NCI-H2196 (cell line): ENCODE data around the gene ZMIZ1.
"Not testable (repeated sequence)": the region's sequence is repeated elsewhere in the genome, so short reads cannot be mapped to it uniquely, and the experiment has no call there.

Experiments used
- DNase-seq: peaks from one replicate; lab custom pipeline; 2025; ENCODE audit not compliant: unreplicated experiment; lab: John Stamatoyannopoulos, UW

The ZMIZ1 gene

DNA sequence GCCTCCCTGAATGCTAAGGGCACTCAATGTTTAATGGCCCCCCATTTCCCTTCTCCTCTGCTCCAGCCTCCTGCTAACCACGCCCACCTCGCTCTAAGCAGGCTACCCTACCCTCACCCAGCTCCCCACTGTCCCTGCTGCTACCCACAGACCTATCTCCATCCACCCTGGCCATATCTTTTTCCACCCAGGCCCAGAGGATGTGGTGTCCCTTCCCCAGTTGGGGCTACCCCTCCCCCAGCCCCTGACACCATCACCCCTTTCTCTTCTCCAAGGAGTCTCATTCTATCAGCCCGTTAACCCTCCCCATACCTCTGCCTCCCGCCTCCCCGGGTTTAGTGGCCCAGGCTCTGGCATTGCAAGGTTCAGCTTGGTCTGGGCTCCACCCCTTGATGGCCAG, 249.6 kb downstream of the ZMIZ1 start:
- no peak for DNase-seq

DNA sequence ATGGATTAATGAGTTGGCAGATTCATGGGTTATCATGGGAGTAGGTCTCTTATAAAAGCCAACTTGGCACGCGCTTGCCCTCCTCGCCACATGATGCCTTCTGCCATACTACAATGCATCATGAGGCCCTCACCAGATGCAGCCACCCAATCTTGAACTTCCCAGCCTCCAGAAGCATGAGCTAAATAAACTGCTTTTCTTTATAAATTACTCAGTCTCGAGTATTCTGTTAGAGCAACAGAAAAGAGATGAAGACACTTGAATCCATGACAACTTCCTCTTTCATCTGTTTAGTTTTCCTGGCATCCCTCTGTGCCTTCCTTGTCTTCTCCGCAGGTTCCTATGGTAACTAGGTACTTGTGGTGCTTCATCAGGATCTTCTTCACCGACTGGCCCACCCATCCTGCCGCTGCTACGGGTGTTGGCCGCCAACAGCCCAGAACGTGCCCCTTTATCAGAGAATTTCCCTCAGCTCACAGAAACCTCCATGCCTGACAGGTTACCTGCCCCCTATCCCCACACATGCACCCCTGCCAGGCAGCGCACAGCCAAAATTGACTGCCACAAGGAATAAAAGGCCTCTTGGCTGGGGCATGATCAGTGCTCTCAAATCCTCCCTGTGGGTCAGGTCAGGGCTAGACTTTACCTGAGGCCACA, 250.5 kb downstream of the ZMIZ1 start:
- no peak for DNase-seq

DNA sequence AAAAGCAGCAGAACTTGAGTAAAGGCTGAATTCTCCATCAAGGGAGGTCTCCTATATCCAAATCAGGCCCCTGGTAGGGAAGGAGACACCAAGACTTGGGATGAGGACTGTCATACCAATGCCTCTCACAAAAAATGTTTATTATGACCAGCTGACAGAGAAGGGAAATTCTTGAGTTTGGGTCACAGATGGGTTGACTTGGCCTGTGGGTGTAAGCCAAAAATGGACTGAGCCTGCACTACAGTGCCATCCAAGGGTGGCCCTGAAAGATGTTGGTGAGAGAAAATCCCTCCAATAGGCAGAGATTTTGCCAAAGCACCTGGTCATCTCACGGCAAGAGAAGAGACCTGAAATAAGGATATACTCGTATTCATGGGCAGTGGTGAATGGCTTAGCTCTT, 251.6 kb downstream of the ZMIZ1 start:
- no peak for DNase-seq

DNA sequence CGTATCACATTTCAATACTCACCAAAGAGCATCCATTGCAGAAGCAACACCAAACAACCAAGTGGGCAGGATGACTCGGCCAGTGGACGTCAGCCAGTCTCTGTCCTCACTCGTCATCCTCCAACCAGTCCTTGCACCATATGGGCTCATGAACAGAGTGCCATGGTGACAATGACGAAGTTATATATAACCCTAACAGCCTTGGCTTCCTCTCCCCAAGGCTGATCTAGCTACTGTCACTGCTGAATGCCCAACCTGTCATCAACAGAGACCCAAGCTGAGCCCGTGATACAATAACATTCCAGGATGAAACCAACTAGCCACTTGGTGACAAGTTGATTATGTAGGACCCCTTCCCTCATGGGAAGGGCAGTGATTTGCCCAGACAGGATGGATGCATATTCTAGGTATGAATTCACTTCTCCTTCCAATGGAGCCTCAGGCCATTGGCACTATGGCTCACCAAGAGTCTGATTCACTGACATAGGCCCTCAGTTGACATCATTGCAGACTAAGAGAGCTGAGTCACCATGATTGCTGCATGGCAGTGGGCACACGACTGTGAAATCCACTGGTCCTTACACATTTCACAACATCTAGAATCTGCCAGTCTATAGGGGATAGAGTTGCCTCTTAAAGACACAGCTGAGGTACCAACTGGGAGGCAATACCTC, 252.2 kb downstream of the ZMIZ1 start:
- DNase-seq: no peak

DNA sequence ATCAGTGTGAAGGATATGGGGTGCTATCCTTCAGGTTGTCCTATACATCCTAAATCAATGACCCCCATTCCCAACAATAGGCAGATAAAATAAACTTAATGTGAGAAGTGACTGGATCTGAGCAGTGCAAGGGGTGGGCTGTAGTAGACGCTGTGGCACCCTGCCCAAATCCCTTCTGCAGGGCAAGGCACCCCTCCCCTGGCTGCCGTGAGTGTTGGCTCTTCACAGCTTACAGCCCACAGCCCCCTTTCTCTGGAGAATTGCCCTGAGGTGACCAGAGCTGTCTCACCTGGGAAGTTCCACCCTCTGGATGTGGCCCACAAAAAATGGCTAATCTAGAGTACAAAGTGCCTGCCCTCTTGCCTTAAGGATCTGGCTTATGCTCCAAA, 252.7 kb downstream of the ZMIZ1 start:
- no peak for DNase-seq

DNA sequence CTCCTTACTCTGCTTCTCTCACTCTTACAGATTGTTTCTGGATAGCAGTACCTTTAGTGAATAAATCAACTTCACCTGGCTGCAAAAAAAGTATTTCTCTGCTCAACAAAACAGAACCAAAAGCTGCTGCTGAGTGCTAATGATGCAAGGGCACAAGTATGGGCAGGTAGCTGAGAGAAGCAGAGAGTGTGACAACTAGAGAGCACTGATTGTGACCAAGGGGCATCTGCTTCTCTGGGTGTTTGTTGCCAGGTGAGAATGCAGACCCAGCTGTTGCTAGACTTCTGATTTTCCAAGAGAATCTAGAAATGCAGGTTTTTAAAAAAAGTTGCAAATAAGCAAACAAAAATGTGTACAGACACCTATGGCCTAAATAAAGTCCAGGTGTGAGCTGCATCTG, 253.2 kb downstream of the ZMIZ1 start:
- DNase-seq: no peak

DNA sequence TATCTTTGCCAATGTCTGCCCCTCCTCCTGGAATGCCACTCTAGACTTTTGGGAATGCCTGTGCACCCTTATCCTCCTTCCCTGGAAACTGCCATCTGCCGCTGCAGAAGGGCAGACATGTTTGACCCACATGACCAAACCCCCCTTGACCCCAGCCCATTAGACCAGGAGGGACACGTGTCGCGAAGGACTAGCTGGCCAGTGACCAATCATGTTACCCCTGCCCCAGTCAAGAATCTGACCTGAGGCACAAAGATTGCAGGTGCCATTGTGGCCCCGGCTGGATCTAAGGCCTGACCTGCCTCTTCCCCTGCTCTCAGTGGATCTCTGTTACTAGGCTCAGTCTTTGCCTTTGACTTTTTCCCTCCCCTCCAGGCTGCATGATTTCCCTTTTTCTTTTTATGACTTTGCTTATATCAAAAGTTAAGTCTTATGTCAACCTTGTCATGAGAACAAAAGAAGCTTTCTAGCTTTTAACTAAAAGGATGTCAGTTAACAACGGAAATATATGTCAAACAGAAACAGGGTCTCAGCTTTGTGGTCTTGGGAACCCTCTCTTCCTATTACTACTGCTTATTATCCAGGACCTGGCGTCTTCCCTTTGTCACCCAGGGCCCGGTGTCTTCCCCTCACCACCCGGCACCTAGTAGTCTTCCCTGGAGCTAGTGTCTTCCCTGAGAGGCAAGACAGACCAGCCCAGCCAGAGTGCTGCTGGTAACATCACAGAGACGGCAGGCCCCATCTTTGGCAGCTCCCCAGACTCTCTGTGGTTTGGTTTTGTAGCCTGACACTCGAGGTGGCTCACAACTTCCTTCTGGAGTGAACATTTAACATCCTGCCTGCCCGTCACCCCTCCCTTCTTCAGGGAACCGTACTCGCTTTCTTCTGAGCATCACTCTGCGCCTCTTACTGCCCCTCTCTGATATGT, 254.1 kb downstream of the ZMIZ1 start:
- DNase-seq: peak; percentile 54

DNA sequence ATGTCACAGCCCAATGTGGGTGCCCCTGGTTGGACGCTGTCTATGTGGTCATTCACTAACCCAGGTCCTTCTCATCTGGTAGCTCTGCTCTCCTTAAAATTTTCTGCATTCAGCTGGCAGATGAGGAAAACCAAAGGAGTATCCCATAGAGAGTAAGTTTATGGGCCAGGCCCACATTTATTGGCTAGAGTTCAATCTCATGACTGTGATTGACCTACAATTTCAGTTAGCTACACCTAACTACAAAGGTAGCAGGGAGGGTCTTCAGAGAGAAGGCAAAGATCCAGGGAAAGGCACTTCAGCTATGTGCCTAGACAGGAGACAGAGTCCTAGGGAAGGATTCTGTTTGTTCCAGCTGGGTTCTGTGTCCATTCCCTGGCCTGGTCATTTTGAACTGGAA, 254.8 kb downstream of the ZMIZ1 start:
- DNase-seq: no peak

DNA sequence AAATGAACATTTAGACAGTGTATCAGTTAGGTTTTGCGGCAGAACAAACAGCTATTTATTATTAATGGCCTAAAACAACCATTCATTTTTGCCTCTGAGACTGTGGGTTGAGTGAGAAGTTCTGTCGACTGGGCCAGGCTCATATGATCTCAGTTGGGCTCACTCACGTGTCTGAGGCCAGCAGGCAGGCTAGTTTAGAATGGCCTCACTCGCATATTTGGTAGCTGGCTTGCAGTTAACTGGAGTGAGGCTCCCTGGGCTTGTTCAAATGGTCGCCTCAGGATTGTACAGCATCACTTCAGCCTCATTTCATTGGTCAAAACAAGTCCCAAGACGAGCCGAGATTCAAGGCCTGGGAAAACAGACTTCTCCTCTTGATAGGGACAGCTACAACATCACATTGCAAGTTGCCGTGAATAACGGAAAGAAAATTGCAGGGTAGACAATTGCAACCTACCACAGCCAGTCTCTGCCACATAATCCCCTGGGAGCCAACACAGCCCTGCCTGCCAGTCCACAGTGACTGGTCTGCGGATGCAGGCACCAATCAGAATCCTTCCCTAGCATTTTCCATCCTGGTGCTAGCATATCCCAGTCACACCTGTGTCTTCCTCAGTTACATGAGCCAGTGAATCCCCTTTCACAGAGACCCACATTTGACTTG, 255.4 kb downstream of the ZMIZ1 start:
- no peak for DNase-seq

DNA sequence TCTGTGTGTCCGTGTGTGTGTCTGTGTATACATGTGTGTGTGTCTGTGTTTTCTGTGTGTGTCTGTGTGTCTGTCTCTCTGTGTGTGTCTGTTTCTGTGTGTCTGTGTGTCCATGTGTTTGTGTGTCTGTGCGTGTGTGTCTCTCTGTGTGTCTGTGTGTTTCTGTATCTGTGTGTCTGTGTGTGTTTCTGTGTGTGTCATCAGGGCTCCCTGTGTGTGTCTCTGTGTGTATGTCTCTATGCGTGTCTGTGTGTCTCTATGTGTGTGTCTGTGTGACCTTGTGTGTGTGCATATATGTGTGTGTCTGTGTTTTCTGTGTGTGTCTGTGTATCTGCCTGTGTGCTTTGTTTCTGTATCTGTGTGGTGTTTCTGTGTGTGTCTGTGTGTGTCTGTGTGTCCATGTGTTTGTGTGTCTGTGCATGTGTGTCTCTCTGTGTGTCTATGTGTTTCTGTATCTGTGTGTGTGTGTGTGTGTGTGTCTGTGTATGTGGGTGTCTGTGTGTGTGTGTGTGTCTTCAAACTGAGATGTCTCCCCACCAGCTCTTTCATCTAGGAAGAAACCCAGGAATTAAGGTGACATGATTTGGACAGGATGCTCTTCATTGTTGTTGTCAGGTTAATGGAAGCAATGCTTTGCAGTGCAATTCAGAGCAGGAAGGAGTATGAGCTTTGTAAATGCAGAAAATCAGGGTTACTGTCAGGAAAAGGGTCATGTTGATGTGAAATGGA, 257.8 kb downstream of the ZMIZ1 start:
- no peak for DNase-seq

DNA sequence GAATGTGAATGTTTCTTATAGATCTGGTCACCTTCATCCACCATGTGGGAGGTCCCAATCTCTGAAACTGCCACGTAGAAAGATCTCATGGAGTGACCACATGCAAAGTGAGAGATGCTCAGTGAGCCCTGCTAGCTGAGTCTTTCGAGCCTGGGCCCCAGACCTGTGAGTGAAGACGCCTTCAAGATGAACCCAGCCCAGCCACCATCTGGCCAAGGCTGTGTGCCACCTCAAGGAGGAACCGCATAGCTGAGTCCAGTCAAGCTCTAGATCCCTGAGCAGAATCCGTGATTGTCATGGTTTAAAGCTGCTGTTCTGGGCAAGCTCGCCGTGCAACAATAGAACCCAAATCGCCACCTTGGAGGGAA, 258.3 kb downstream of the ZMIZ1 start:
- DNase-seq: no peak

DNA sequence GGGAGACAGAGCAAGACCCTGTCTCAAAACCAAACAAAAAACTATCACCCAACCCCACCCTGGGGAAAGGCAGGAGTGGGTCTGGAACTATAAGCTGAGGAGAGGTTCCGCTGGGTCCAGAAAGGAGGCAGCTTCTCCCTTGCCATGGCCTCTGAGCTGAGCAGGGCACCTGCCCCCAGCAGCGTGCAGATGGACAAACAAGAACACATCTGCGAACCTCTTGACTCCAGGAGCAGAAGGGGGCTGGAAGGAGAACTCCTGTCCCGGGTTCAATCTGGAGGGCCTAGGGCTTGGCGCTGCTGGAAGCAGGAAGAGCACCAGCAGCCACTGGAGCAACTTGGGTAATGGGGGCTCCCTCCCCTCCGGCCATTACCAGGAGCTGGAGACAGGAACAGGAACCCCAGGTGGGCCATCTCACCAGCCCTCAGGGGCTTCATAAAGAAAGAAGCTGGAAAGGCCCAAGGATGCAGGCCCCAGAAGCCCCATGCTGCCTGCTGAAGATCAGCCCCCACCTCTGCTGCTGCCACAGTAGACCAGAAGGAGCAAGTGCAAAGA, 259.5 kb downstream of the ZMIZ1 start:
- DNase-seq: no peak

DNA sequence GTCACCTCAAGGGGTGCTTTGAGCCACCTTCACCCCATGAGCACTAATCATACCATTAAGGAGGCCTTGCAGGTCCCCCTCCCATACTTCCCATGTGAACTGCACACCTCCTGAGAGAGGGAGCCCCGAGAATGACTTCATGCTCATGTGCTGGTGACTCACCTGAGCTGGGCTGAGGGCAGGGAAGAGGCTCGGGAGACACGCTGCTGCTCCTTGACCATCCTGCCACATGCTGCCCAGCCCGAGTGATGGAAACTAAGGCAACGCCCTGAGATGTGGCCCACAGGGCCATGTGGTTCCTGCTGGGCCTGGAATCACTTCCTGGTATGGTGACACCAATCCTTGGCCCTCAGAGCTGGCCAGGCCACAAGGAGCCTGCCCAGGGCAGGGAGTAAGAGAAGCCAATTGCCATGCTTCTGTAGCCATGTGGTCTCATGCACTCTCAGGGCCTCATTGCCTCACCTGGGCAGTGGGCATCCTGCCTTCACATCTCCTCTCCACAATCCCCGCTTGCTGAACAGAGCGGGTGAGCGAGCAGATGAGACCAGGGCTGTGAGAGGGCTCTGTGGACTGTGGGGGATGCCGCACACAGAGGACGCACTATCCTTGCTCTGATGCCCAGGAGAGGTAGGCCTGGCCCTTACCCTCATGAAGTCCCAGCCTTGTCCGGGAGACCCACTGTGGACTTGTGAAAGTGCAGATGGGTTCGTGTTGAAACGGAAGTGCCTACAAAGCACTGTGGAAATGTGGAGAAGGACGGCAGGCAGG, 260.2 kb downstream of the ZMIZ1 start:
- DNase-seq: no peak

DNA sequence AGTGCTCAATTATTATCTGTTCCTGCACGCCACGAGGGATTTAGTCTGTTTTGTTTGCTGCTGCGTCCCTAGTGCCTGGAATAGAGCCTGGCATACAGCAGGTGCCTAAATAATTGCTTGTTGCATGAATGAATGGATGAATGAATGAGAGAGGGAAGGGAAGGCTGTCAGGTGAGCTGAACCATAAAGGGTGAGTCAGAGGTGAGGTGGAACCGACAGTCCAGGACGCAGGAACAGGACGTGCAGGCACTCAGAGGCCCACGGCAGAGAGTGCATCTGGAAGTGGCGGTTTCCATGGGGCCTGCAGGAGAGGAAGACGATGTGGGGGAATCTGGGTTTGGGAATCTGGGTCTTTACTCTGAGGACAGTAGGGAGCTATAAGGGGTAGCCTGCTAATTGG, 260.8 kb downstream of the ZMIZ1 start:
- DNase-seq: no peak

DNA sequence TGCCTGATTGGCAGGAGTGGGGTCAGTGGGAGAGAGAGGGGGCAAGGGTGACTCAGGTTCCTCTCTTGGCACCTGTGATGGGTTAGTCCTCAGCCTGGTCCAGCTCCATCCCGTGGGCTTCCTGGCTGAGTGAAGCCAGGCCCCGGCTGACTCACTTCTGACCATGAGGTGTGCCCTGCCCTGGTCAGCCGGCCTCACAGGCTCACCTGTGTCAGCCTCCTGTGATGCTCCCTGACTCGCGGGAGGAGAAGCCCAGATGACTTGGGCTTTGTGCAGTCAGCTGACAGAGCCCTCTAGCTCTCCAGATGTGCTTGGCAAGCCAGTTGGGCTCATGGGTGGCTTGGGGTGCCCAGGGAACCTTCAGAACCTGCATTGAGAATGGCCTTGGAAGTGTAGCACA, 262.5 kb downstream of the ZMIZ1 start:
- no peak for DNase-seq

DNA sequence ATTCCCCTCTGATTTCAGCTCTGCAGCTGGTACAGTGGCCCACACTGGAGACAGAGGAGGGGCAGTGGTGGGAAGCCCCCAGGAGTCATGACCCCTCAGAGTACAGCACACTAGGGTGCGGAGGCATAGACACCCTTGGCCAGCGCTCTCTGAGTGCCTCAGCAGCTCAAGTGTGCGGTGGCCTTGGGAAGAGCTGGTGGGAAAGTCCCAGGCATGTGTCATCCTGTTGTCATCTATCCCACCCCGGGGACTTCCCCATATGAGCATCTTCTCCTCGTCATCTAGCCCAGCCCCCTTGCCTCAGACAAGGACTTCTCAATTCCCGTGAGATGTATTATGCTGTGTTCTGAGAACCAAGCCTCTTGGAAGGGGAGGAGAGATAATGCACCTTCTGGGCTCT, 262.9 kb downstream of the ZMIZ1 start:
- DNase-seq: no peak

DNA sequence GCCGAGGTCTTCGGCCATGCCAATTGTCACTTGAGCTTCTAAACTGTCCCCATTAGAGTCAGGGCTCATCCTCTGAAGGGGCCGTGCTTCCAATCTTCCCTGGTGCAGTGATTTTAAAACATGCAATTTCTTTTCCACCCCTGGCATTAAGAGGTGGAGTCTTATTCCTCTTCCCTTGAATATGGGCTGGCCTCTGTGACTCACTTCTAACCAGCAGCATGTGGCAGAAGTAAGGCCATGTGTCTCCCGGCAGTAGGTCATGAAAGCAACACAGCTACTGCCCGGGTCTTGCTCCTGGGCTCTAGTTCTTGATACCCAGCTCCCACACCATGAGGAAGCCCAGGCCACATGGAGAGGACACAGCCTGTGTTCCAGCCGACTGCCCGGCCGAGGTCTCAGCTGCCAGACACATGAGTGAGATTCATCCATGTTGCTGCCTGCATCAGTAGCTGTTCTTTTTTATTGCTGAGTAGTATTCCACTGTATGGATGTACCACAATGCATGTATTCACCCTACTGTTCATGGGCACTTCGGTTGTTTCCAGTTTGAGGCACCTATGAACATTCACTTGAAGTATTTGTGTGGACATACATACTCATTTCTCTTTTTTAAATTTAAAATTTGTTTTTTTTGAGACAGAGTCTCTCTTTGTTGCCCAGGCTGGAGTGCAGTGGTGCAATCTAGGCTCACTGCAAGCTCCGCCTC, 264.0 kb downstream of the ZMIZ1 start:
- not testable (repeated sequence) for DNase-seq

DNA sequence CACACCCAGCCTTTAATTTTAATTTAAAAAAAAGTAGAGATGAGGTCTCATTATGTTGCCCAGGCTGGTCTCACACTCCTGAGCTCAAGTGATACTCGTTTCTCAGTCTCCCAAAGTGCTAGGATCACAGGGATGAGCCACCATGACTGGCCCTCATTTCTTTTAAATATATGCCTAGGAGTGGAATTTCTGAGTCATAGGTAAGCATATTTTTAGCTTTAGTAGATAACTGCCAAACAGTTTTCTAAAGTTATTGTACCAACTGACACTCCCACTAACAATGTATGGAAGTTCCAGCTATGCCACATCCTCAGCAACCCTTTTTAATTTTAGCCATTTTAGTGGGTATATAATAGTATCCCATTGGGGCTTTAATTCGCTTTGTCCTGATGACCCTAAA, 264.7 kb downstream of the ZMIZ1 start:
- no peak for DNase-seq

DNA sequence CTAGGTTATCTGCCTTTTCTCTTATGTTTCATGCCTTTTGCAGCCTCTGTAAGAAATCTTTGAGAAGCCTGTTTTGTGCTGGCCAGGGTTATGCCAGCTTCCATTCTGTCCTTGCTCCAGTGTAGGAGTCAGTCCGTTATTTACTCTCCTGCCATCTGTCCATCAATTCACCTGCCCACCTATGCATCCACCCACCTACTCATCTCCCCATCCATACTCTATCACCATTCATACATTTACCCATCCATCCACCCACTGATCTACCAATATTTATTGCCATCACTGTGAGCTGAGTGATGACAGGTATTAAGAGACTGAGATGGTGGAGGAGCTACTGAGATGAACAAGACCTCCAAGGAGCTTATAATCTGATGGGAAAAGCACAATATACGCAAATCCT, 265.8 kb downstream of the ZMIZ1 start:
- DNase-seq: no peak
